Esophagus squamous epithelium (tissue), 4 donors: ENCODE measurements around the gene IFIH1.

Experiments
- POLR2A ChIP-seq, 4 donors: fragments of 450-650 bp; IDR thresholded peaks; one replicate each; pipeline ENCODE4 v1.6.1; 2017; ENCODE audit warnings: antibody characterized with exemption in 4 of 4, mild to moderate bottlenecking in 4 of 4, moderate library complexity in 3 of 4
- TF ChIP-seq, protein P1 (sequence below), 6 experiments: fragments of 450-650 bp in 4 of 6; fragments of 200-600 bp in 2 of 6; sonication (generic) in 2 of 6; IDR thresholded peaks; one replicate each; pipeline ENCODE4 v1.5.1; 2016 to 2019; ENCODE audit warnings: antibody characterized with exemption in 6 of 6, mild to moderate bottlenecking in 4 of 6, moderate library complexity in 4 of 6

DNA sequence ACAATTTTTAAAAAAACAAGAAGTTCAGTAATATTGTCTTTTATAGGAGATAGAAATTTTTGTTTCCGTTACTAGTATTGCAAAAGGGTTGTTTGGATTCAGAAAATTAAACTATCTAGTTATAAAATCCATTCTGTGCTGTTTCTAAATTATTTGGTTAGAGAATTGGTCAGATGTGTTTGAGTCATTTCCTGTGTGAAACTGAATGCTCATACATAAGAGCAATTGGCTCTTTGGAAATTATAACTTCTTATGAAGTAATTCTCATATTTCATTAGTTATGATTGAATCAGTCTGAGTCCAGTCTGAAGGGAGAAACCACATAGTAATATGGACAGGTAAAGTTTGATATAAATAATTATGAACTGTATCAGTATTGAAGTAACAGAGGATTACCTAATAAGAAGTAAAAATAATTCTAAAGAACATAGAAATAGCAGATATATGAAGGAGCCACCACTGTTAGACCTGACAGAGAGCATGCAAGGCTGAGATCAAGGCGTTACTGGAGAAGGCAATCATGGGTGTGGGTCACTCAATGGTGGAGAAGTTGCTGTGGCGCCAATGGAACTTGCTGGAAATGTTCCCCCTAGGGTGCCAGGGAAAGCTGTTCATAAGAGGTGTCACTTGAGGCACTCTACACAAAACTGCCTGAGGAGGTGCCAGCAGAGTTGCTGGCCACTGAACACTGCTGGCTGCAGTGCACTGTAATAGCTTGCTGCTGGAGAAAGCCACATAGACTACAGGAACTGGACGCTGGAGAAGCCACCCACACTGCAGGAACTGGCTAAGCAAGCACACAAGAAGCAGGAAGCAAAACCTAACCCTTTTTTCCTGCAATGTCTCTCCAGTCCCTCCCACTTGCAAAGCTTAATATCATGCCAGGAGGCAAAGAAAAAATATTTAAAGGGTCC lies 57.2 kb downstream of the IFIH1 start:
- TF ChIP-seq POLR2A (IDR thresholded peaks at IDR 0.05): no peak
- TF ChIP-seq, protein P1, sequence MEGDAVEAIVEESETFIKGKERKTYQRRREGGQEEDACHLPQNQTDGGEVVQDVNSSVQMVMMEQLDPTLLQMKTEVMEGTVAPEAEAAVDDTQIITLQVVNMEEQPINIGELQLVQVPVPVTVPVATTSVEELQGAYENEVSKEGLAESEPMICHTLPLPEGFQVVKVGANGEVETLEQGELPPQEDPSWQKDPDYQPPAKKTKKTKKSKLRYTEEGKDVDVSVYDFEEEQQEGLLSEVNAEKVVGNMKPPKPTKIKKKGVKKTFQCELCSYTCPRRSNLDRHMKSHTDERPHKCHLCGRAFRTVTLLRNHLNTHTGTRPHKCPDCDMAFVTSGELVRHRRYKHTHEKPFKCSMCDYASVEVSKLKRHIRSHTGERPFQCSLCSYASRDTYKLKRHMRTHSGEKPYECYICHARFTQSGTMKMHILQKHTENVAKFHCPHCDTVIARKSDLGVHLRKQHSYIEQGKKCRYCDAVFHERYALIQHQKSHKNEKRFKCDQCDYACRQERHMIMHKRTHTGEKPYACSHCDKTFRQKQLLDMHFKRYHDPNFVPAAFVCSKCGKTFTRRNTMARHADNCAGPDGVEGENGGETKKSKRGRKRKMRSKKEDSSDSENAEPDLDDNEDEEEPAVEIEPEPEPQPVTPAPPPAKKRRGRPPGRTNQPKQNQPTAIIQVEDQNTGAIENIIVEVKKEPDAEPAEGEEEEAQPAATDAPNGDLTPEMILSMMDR (IDR thresholded peaks at IDR 0.05): no peak
